Activated CD8-positive, alpha-beta memory T cell treated with anti-CD3 and anti-CD28 coated beads for 36 hours (primary cell): Measurements from ENCODE around the gene PTGIS. TPM values are rescaled to one million over a fixed set of nuclear protein-coding genes. Genes with fewer than 3 reads are reported as not detected.
"Not testable (repeated sequence)": the region's sequence is repeated elsewhere in the genome, so short reads cannot be mapped to it uniquely, and the experiment has no call there.

Source experiments
- CTCF ChIA-PET: fragments of 350-600 bp; sonication (Branson Sonifier 250); formaldehyde crosslinking; loops from one replicate; lab custom pipeline; 2021; ENCODE audit warnings: antibody characterized with exemption; lab: Charles Lee
- POLR2A ChIA-PET: fragments of 350-600 bp; sonication (Branson Sonifier 250); formaldehyde crosslinking; loops from one replicate; lab custom pipeline; 2021; ENCODE audit warnings: antibody characterized with exemption; lab: Charles Lee
- total RNA-seq, 2 experiments: library from RNA; stranded (reverse); gene quantifications; one replicate each; pipeline ENCODE4 v1.2.3, GENCODE V29; 2021

Gene PTGIS
- total RNA-seq = 1 to 10 TPM; 7.9 to 8.2 TPM

GRCh38 chr20:49567421-49568277 is at the start of gene PTGIS:
PTGIS (minus strand) TSS chr20:49568137; CDS start chr20:49568116, 21 bp downstream.
- CTCF ChIA-PET = interaction anchor here (0.6 to 1.1 kb wide), 2 partner anchors 26 to 103 kb away, joined by 3 to 4 read pairs; no protein-coding TSS in a partner anchor
- POLR2A ChIA-PET = no interaction called here

GRCh38 chr20:49617394-49617793 is 49.5 kb upstream of the PTGIS start:
- CTCF ChIA-PET, POLR2A ChIA-PET: not testable (repeated sequence)

DNA sequence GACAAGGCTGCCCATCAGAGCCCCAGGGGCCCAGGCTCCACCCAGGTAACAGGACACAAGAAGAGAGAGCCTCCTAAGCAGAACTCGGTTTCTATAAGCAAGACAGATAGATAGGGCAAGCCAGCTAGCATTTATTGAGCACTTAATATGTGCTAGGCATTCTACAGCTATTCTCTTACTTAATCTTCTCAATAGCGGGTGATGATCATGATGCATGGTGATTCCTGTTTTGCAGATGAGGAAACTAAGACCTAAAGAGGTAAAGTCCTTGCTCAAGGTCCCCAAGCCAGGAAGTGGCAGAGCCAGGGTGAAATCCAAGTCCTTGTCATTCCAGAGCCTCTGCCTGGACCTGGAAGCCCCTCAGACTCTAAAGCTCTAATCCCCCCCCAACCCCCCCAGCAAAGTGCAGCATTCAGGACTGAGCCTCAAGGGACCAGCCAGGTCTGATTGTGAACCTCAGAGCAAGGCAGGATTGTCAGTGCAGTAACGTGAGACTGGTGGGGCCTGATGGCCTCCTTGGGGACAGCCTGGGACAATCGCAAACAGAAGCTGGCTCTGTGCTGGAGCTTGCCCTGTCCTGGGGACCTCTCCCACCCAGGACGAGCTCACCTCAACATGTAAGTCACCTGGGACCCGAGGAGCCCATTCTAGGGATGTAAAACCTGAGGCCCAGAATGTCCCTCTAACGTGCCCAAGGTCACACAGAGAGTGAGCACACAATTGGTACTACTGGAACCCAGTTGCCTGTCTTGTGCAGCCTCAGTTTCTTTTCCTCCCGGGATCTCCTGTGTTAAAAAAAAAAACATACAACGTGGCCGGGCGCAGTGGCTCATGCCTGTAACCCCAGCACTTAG is 48.4 kb upstream of the PTGIS start:
- ChIA-PET POLR2A (interaction anchor here (0.5 kb wide), 1 partner anchor 52 kb away, joined by 5 read pairs; no protein-coding TSS in a partner anchor), CTCF (interaction anchor here (0.6 to 9.5 kb wide), 4 partner anchors 74 to 433 kb away, joined by 3 to 204 read pairs (median 4); no protein-coding TSS in a partner anchor)

GRCh38 chr20:49615401-49616153 is 47.6 kb upstream of the PTGIS start:
- ChIA-PET CTCF (interaction anchor here (0.6 to 9.5 kb wide), 5 partner anchors 25 to 434 kb away, joined by 3 to 204 read pairs (median 4); no protein-coding TSS in a partner anchor), POLR2A (interaction anchor here (0.5 kb wide), 1 partner anchor 53 kb away, joined by 5 read pairs; no protein-coding TSS in a partner anchor)

- CTCF ChIA-PET = interaction anchor here (0.7 to 9.5 kb wide), 2 partner anchors 25 to 73 kb away, joined by 4 to 204 read pairs; no protein-coding TSS in a partner anchor
- POLR2A ChIA-PET = not testable (repeated sequence)
Observed at GRCh38 chr20:49615051-49615400, 47.1 kb upstream of the PTGIS start.

DNA sequence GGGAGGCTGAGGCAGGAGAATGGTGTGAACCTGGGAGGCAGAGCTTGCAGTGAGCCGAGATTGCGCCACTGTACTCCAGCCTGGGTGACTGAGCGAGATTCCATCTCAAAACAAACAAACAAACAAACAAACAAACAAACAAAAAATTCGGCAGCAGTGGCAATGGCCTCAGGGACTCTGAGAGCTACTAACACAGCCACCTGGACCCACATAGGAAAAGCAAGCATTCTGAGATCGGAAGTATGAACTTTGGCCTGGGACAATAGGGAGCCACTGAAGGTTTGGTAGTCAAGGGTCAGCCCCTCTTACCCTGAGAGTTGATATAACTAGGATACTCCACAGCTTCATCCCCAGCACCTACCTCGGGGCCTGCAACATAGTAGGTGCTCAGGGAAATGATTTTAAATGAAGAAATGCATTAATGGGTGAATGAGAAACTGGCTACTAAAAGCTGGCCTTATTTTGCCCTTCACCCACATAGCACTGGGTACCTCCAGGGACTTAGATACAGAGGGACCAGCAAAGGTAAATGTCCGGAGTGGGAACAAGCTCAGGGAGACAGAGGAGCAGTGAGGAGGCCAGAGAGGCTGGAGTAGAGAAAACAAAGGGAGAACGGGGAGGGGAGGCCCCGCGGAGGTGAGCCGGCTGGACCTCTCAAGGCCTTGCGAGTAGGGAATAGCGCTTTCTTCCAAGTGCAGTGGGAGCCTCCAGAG is 46.6 kb upstream of the PTGIS start:
- ChIA-PET CTCF (interaction anchor here (9.5 kb wide), 1 partner anchor 73 kb away, joined by 204 read pairs; no protein-coding TSS in a partner anchor), POLR2A (no interaction called here)

DNA sequence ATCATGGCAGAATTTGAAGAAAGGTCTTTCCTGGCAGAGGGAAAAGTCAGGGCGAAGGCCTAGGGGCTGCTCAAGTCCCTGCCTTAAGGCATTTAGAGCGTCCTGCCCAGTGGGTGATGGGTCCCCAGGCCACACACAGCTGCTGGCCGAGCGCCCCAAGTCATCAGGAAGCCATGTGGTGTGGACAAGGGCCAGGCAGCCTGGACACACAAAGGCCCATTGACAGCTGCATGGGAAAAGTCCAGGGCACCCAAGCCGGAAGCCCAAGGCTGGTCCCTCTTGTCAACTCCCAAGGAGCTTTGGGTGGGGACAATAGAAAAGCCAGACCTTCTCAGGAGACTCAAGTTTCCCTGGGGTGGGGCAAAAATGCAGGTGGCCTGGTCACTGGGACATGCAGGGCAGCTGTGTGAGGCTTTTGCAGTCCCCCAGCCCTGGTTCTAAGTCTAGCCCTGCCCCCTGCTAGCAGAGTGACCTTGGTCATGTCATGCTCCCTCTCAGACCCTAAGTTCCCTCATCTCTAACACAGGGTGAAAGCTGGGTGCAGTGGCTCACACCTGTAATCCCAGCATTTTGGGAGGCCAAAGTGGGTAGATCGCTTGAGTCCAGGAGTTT is 44.3 kb upstream of the PTGIS start:
- POLR2A ChIA-PET = interaction anchor here (0.6 kb wide), 1 partner anchor 319 kb away, joined by 5 read pairs; no protein-coding TSS in a partner anchor
- CTCF ChIA-PET = interaction anchor here (0.7 to 9.5 kb wide), 9 partner anchors 9 to 326 kb away, joined by 3 to 204 read pairs (median 3); no protein-coding TSS in a partner anchor

DNA sequence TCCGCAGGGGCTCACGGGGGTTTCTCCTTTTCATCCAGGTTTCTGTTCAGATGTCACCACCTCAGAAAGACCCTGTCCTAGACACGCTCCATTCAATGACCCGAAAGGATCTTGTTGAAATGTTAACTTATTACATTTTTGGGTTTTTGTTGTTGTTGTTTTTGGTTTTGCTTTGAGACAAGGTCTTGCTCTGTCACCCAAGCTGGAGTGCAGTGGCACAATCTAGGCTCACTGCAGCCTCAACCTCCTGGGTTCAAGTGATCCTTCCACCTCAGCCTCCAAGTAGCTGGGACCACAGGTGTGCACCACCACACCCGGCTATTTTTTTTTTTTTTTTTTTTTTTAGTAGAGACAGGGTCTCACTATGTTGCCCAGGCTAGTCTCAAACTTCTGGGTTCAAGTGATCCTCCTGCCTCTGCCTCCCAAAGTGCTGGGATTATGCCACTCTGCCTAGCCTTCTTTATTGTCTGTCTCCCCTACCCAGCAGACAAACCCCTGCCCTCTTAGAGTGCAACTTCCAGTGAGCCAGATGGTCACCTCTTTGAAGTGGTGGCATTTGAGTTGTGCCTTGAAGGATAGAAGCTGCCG is 43.7 kb upstream of the PTGIS start:
- POLR2A ChIA-PET = interaction anchor here (0.6 kb wide), 2 partner anchors 201 to 237 kb away, joined by 3 to 5 read pairs; no protein-coding TSS in a partner anchor

DNA sequence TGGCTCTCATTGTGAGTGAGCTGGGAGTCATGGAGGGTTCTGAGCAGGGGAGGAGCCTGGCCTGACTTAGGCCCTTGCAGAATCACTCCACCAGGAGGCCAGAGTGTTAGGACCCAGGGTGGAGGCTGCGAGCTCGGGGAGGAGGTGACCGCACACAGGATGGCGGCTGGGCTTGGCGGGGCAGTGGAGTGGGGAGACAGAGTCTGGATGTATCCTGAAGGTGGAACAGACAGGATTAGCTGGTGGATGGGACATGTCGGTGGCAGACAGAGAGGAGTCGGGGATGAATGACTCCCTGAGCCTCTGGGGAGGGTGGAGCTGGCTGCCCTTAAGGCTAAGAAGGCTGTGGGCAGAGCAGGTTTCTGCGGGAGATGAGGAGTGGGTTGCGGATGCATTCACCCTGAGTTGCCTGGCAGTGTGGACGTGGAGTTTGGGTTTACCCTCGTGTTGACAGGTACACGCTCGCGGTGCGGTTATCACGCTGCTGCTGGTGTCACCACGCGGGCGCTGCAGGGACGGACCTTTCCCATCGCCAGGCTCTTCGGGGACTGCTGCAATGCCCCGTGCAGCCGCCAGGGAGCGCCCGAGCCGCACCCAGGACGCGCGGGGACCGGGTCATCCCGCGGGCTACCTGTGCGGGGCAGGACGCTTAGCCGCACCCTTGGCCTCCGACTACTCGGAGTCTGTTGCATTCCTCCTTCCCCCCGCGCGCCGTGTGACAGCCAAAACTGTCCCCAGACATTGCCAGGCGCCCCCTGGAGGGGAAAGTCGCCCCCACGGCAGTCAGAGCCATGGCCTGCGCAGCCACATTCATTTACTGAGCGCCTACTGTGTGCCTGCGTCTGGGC is 43.0 kb upstream of the PTGIS start:
- ChIA-PET POLR2A (interaction anchor here (0.6 to 1.4 kb wide), 5 partner anchors 20 to 238 kb away, joined by 3 to 11 read pairs (median 5); no protein-coding TSS in a partner anchor), CTCF (interaction anchor here (0.7 to 9.5 kb wide), 21 partner anchors 9 to 328 kb away, joined by 3 to 204 read pairs (median 3); partner anchors contain the start of gene KCNB1)

More for the DNA sequence above, 43.7 kb upstream of the PTGIS start:
- CTCF ChIA-PET = interaction anchor here (0.7 to 9.5 kb wide), 10 partner anchors 10 to 327 kb away, joined by 3 to 204 read pairs (median 3); no protein-coding TSS in a partner anchor

DNA sequence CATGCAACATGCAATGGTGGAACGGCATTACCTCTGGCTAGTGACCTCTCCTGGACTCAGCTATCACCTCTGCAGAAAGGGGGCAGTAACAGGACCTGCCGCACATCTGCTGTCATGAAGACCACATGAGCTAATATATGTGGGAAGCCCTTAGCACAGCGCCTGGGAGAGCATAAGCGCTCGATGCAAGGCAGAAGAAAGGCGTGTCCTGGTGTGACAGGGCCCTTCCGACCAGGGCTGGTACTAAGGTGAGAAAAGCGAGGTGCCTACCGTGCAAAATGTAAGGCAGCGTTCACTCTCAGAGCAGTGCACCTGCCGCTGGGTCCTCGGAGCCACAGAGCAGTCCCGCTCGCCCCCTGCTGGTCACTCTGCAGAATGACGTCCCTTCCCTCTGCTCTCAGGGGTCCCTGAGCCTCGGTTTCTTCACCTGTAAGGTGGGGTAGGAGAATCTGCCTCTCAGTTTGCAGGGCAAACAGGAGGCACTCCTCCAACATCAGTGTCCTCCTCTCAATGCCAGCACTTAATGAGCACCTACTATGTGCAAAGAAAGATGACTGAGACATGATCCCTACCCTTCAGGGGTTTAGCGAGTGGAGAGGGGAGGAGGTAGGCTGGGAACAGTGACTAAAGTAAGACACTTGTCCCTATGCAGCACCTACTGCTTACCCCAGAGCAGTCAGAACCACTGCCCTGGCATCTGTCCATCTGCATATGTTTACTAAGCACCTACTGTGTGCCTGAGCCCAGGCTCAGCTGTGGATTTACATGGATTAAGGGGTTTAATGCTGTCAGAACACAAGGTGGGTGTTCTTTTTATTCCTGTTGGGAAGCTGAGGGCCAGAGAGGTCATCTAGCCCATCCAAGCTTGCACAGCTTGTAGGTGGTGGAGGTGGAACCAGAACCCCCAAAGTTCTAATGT is 41.1 kb upstream of the PTGIS start:
- POLR2A ChIA-PET = interaction anchor here (0.7 to 1.6 kb wide), 3 partner anchors 13 to 68 kb away, joined by 4 to 6 read pairs (median 5); no protein-coding TSS in a partner anchor
- CTCF ChIA-PET = interaction anchor here (0.5 to 9.5 kb wide), 27 partner anchors 12 to 324 kb away, joined by 3 to 204 read pairs (median 5); no protein-coding TSS in a partner anchor

DNA sequence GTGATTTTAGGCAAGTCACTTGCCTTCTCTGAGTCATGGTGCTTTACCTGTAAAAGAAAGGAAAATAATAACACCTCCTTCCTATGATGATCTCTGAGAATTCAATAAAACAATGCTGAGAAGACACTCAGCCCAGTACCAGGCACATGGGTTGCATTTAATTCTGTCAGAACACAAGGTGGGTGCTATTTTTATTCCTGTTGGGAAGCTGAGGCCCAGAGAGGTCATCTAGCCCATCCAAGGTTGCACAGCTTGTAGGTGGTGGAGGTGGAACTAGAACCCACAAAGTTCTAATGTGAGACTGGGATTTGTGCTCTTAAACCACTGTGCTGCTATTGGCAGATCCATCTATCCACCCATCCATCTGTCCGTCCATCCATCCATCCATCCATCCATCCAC is 39.6 kb upstream of the PTGIS start:
- POLR2A ChIA-PET = interaction anchor here (0.5 to 1.6 kb wide), 3 partner anchors 11 to 101 kb away, joined by 3 to 6 read pairs (median 3); no protein-coding TSS in a partner anchor
- CTCF ChIA-PET = interaction anchor here (0.7 to 9.5 kb wide), 9 partner anchors 10 to 308 kb away, joined by 3 to 204 read pairs (median 6); no protein-coding TSS in a partner anchor

- ChIA-PET CTCF (interaction anchor here (0.6 to 3.7 kb wide), 4 partner anchors 10 to 327 kb away, joined by 3 to 38 read pairs (median 3); no protein-coding TSS in a partner anchor), POLR2A (interaction anchor here (0.6 kb wide), 1 partner anchor 9 kb away, joined by 4 read pairs; no protein-coding TSS in a partner anchor)
Observed at GRCh38 chr20:49603209-49603627, 35.3 kb upstream of the PTGIS start.

DNA sequence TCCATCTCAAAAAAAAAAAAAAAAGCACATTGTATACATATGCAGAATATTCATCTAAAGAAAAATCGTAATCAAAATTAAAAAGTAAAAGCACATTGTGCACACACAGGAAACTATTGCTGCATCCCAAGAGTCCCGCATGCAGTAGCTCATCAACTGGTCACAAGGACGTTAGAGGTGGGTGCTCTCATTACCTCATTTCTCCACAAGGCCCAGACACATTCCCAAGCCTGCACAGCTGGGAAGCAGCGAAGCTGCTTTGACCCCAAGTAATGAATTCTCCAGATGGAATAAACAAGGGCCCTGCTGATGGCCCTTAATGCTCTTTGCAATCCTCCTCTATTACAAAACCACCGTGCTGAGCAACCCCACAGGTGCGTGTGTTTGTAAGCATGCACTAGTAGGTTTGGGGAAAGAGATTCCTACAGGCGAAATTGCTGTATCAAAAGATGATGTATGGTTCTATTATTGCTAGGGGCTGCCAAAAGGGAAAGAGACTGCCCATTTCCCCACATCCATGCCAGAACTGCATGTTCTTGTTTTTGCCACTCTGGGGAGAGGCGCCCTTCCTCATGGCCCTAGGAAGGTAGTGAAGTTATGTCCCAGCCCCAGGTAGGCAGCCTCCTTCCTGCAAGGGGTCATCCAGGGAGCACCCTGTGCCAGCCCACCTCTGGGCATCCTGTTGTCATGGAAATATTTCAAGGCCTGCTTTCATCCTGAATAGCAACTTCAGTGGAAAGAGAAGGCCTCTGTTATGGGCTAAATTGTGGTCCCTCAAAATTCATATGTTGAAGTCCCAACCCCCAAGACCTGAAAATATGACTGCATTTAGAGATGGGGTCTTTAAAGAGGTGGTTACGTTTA is 34.6 kb upstream of the PTGIS start:
- POLR2A ChIA-PET = interaction anchor here (0.7 kb wide), 1 partner anchor 63 kb away, joined by 5 read pairs; no protein-coding TSS in a partner anchor

More for the DNA sequence above, 34.6 kb upstream of the PTGIS start:
- CTCF ChIA-PET = interaction anchor here (0.7 to 3.7 kb wide), 6 partner anchors 8 to 61 kb away, joined by 3 to 38 read pairs (median 4); no protein-coding TSS in a partner anchor
